ENCODE measurements around the gene DPCD.

DNA sequence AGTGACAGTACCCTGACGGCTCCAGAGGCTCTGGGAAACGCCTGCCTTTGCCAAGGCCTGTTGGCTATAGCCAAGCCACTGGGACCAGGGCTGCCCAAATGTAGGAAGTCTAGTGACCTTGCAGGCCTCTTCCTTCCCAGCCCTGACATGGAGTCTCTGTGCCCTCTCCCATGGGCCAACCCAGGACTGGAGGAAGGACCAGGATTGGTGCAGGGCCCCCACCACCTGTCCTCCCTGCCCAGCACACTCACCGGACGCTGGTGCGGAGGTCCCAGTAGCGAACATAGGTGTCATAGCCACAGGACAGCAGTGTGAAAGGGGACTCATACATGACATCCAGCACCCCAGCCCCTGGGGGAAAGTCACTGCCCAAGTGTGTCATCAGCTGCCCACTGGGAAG is 24.0 kb downstream of the DPCD start:
- TF ChIP-seq, protein P1, sequence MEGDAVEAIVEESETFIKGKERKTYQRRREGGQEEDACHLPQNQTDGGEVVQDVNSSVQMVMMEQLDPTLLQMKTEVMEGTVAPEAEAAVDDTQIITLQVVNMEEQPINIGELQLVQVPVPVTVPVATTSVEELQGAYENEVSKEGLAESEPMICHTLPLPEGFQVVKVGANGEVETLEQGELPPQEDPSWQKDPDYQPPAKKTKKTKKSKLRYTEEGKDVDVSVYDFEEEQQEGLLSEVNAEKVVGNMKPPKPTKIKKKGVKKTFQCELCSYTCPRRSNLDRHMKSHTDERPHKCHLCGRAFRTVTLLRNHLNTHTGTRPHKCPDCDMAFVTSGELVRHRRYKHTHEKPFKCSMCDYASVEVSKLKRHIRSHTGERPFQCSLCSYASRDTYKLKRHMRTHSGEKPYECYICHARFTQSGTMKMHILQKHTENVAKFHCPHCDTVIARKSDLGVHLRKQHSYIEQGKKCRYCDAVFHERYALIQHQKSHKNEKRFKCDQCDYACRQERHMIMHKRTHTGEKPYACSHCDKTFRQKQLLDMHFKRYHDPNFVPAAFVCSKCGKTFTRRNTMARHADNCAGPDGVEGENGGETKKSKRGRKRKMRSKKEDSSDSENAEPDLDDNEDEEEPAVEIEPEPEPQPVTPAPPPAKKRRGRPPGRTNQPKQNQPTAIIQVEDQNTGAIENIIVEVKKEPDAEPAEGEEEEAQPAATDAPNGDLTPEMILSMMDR (conservative IDR thresholded peaks at IDR 0.05 in 1 of 2, IDR thresholded peaks at IDR 0.05 in 1 of 2; ENCODE audit: low read depth in 1 of 2, low read length in 2 of 2): no peak
- no peak for TF ChIP-seq EZH2 (IDR thresholded peaks at IDR 0.05; ENCODE audit: low read length, missing control alignments)

All from fibroblast of lung (primary cell).